ENCODE results near the gene METRN.
"Not testable (repeated sequence)": the region's sequence is repeated elsewhere in the genome, so short reads cannot be mapped to it uniquely, and the experiment has no call there.

METRN gene

GRCh38 chr16:691242-691641 lies 23.7 kb upstream of the METRN start:
- DNase-seq (ENCODE audit: low read depth, low spot score): not testable (repeated sequence)

- no peak for DNase-seq (ENCODE audit: low read depth, low spot score)
Measured at GRCh38 chr16:692356-693108, 22.4 kb upstream of the METRN start.

- DNase-seq (ENCODE audit: low read depth, low spot score): no peak
Measured at GRCh38 chr16:693364-693763, 21.6 kb upstream of the METRN start.

- DNase-seq (ENCODE audit: low read depth, low spot score): no peak
Measured at GRCh38 chr16:693766-694165, 21.2 kb upstream of the METRN start.

GRCh38 chr16:694187-694862 lies 20.6 kb upstream of the METRN start:
- DNase-seq (ENCODE audit: low read depth, low spot score): no peak

GRCh38 chr16:694863-695354 lies 20.0 kb upstream of the METRN start:
- DNase-seq (ENCODE audit: low read depth, low spot score): no peak

GRCh38 chr16:695355-696089 lies 19.4 kb upstream of the METRN start:
- no peak for DNase-seq (ENCODE audit: low read depth, low spot score)

GRCh38 chr16:698911-699671 lies 15.8 kb upstream of the METRN start:
- DNase-seq (ENCODE audit: low read depth, low spot score): no peak

- no peak for DNase-seq (ENCODE audit: low read depth, low spot score)
Measured at GRCh38 chr16:700684-701584, 14.0 kb upstream of the METRN start.

GRCh38 chr16:702341-702740 lies 12.6 kb upstream of the METRN start:
- no peak for DNase-seq (ENCODE audit: low read depth, low spot score)

GRCh38 chr16:703406-703805 lies 11.5 kb upstream of the METRN start:
- no peak for DNase-seq (ENCODE audit: low read depth, low spot score)

- DNase-seq (ENCODE audit: low read depth, low spot score): no peak
Measured at GRCh38 chr16:704047-704446, 10.9 kb upstream of the METRN start.

GRCh38 chr16:704552-705380 lies 10.2 kb upstream of the METRN start:
- DNase-seq (ENCODE audit: low read depth, low spot score): no peak

- no peak for DNase-seq (ENCODE audit: low read depth, low spot score)
Measured at GRCh38 chr16:705431-706188, 9.3 kb upstream of the METRN start, which contains the start of gene FBXL16. Gene FBXL16 (minus strand): TSS chr16:705801. CDS start chr16:697405, 8,396 bp downstream.

- no peak for DNase-seq (ENCODE audit: low read depth, low spot score)
Measured at GRCh38 chr16:706189-707061, 8.5 kb upstream of the METRN start.

- no peak for DNase-seq (ENCODE audit: low read depth, low spot score)
Measured at GRCh38 chr16:707062-707538, 7.8 kb upstream of the METRN start.

GRCh38 chr16:708019-708418 lies 6.9 kb upstream of the METRN start:
- no peak for DNase-seq (ENCODE audit: low read depth, low spot score)

GRCh38 chr16:708959-709358 lies 6.0 kb upstream of the METRN start:
- no peak for DNase-seq (ENCODE audit: low read depth, low spot score)
